ENCODE data around the gene AMFR. TPM values are rescaled to one million over a fixed set of nuclear protein-coding genes. Genes with fewer than 3 reads are reported as not detected.
A peak's percentile ranks its signal among the peaks of the same experiment; 100 is the strongest.
"Not testable (repeated sequence)": the region's sequence is repeated elsewhere in the genome, so short reads cannot be mapped to it uniquely, and the experiment has no call there.

AMFR gene
- total RNA-seq, 2 experiments from 2014 or later, result 48.8 to 51.0 TPM

DNA sequence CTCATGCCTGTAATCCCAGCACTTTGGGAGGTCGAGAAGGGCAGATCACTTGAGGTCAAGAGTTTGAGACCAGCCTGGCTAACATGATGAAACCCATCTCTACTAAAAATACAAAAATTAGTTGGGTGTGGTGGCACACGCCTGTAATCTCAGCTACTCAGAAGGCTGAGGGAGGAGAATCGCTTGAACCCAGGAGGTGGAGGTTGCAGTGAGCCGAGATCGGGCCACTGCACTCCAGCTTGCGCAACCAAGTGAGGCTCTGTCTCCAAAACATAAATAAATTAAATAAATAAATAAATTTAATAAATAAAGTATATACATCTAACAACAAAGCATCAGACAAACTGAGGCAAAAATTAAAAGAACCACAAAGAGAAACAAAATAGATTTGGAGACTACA, 49.6 kb downstream of the AMFR start:
- Mint-ChIP-seq H3K4me1 (peaks cover 13% of the 10 kb centered on the region), H3K36me3 (ENCODE audit: low read depth) (peaks cover 35% of the 10 kb centered on the region)
- H3K4me3 Mint-ChIP-seq, DNase-seq, H3K27me3 Mint-ChIP-seq, POLR2A ChIA-PET, H3K27ac Mint-ChIP-seq, H3K9me3 Mint-ChIP-seq: not testable (repeated sequence)
- CTCF ChIA-PET, result interaction anchor here (0.6 kb wide), 1 partner anchor 21 kb away, joined by 3 read pairs; no protein-coding TSS in a partner anchor

DNA sequence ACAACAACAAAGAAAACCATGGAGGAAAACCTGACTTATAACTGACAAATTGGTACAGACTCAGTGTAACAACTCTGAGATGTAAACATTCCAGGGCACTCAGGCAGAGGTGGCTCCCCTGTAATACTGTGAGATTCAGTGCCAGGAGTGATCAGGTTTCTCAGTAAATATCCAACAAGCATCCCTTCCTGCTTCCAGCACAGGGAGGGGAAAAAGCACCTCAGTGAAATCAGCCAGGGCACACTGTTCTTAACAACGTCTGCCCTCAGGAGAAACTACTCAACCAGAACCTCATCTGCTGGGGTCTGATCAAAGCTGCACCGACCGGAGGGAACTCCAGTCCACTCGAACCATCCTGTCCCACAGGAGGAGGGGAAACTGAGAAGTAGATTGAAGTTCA, 52.3 kb downstream of the AMFR start:
- Mint-ChIP-seq H3K27ac (no peak overlapping the region), H3K36me3 (ENCODE audit: low read depth) (peaks cover 14% of the 10 kb centered on the region), H3K27me3 (no peaks in the 10 kb centered on the region), H3K9me3 (no peaks in the 10 kb centered on the region), H3K4me1 (peaks cover 13% of the 10 kb centered on the region), H3K4me3 (no peak overlapping the region)
- ChIA-PET CTCF (interaction anchor here (1.0 kb wide), 1 partner anchor 17 kb away, joined by 3 read pairs; no protein-coding TSS in a partner anchor), POLR2A (no interaction called here)
- DNase-seq, result no peak

DNA sequence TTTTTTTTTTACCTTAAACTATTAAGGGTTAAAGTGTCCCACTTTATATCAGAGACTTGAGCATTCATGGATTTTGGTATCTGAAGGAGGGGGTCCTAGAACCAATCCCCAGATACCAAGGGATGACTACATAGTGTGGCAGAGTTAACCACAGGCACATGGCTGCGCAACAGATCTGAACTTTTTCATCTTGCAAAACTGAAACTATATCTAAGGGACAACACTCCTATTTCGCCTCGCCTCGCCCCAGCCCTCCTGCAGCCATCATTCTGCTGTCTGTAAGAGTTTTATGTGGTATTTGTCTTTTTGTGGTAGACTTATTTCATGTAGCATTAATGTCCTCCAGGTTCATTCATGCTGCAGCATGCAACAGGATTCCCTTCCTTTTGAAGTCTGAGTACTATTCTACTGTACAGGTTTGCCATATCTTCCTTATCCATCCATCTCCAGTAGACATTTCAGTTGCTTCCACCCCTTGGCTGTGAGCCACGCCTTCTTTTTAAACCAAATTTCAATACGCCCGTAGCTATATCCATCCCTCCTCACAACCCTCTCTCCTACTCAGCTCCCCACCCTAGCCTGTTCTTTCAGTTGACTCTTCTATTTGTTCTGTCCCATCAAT, 53.2 kb downstream of the AMFR start:
- peaks cover 13% of the 10 kb centered on the region for H3K4me1 Mint-ChIP-seq
- H3K4me3 Mint-ChIP-seq, result no peak overlapping the region
- CTCF ChIA-PET, result interaction anchor here (1.0 kb wide), 1 partner anchor 16 kb away, joined by 3 read pairs; no protein-coding TSS in a partner anchor
- no peaks in the 10 kb centered on the region for H3K9me3 Mint-ChIP-seq
- no peak for DNase-seq
- no peaks in the 10 kb centered on the region for H3K27me3 Mint-ChIP-seq
- peak overlapping the region; percentile 38 for H3K27ac Mint-ChIP-seq
- peaks cover 16% of the 10 kb centered on the region for H3K36me3 Mint-ChIP-seq (ENCODE audit: low read depth)
- POLR2A ChIA-PET, result no interaction called here

DNA sequence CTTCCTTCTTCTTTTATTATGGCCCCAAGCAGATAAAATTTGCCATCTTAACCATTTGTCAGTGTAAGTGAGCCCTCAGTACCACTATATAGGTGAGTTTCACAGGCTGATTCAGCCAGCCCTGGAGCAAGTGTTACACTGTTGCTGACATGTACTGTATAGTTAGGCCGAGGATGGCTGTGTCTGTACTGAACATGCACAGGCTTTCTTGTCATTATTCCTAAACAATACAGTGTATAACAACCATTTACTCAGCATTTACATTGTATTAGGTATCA, 53.7 kb downstream of the AMFR start:
- Mint-ChIP-seq H3K9me3 (no peaks in the 10 kb centered on the region), H3K27me3 (no peaks in the 10 kb centered on the region), H3K27ac (no peak overlapping the region), H3K4me3 (no peak overlapping the region), H3K4me1 (peaks cover 13% of the 10 kb centered on the region), H3K36me3 (ENCODE audit: low read depth) (peaks cover 18% of the 10 kb centered on the region)
- DNase-seq, result no peak
- ChIA-PET POLR2A (no interaction called here), CTCF (no interaction called here)

DNA sequence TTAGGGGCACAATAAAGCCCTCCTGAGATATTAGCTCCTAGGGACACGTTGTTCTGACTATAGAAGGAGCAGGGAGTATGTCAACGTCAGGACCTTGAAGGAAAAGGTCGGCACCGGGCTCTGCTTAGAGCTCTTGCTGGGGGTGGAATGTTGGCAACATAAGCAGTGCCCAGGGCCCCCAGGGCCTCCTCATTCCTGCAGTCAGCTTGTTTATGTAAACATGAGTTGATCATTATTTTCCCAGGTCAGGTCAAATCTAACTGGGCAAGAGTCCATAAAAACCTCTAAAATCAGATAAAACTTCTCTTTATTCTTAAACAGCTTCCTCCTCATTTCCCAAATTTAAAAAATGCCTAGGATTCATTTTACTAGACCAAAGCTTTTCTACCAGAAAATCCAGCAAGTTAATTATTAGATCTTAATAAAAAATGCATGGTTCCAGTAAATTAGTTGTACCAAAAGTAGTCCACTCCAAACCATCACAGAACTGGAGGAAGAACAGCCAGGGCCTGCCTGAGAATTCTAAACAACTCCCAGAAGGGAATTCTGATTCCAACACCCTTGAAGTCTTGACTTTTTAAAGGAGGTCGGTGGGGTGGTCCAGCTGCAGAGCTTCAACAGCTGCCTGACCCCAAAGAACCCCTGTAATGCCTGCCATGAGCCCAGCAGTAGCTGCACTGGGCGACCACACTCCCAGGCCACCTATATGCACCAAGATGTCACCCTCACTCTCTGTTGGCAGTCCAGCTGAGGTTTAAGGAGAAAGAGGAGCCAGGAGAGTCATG, 54.3 kb downstream of the AMFR start:
- ChIA-PET CTCF (interaction anchor here (1.0 kb wide), 1 partner anchor 331 kb away, joined by 4 read pairs; no protein-coding TSS in a partner anchor), POLR2A (no interaction called here)
- Mint-ChIP-seq H3K36me3 (ENCODE audit: low read depth) (peaks cover 18% of the 10 kb centered on the region), H3K9me3 (no peaks in the 10 kb centered on the region), H3K27ac (no peak overlapping the region), H3K27me3 (no peaks in the 10 kb centered on the region), H3K4me3 (no peak overlapping the region), H3K4me1 (peaks cover 13% of the 10 kb centered on the region)
- no peak for DNase-seq

DNA sequence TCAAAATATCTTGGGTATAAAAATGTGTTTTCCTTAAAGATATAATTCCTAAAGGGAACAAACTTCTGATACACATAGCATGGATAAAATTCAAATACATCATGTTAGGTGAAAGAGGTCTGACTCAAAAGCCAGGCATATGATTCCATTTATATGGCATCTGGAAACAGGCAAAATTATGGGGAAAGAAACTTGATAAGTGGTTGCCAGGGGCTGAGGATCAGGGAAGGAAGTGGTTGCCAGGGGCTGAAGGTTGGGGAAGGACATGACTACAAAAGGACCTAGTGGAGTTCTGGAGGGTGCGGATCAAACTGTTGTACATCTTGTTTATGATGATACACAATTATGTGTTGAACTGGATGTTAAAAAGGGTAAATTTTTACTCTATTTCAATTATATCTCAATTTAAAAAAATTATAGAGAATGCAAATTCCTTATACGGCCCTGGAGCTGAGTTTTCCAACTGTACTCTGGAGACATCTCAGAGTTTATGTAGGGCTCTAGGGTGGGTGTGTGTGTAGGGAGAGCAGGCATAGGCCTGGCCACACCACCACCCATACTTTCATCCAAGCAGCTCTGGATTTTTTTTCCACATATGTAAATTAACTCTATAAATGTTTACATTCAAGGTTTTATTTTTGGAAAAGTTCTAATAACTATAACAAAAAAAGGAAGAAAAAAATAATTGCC, 55.0 kb downstream of the AMFR start:
- Mint-ChIP-seq H3K4me1 (peaks cover 13% of the 10 kb centered on the region), H3K36me3 (ENCODE audit: low read depth) (peaks cover 15% of the 10 kb centered on the region), H3K4me3 (no peak overlapping the region), H3K9me3 (no peaks in the 10 kb centered on the region), H3K27me3 (no peaks in the 10 kb centered on the region), H3K27ac (no peak overlapping the region)
- ChIA-PET CTCF (interaction anchor here (1.0 to 1.9 kb wide), 2 partner anchors 14 to 332 kb away, joined by 4 to 10 read pairs; no protein-coding TSS in a partner anchor), POLR2A (no interaction called here)
- DNase-seq, result no peak

DNA sequence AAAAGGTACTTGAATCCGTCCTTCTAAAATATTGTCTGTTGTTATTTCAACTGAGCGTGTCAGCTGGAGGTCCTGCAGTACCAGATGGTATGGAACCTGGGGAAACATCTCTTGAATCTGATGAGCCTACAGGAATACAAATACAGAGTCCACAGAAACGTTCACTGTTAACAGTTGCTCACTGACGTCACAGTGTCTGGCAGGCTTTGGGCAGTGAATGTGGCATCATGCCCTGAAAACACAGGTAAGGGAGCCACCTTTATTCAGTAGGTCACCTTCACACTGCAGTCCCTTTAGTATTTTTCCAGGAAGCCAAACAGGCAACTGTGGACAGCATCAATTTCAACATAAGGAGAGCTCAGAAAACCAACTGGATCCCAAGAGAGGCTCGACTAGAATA, 56.1 kb downstream of the AMFR start:
- Mint-ChIP-seq H3K4me1 (peaks cover 13% of the 10 kb centered on the region), H3K4me3 (no peak overlapping the region), H3K36me3 (ENCODE audit: low read depth) (peaks cover 17% of the 10 kb centered on the region), H3K27me3 (no peaks in the 10 kb centered on the region), H3K9me3 (no peaks in the 10 kb centered on the region), H3K27ac (no peak overlapping the region)
- ChIA-PET CTCF (interaction anchor here (1.9 kb wide), 1 partner anchor 13 kb away, joined by 10 read pairs; no protein-coding TSS in a partner anchor), POLR2A (no interaction called here)
- no peak for DNase-seq

DNA sequence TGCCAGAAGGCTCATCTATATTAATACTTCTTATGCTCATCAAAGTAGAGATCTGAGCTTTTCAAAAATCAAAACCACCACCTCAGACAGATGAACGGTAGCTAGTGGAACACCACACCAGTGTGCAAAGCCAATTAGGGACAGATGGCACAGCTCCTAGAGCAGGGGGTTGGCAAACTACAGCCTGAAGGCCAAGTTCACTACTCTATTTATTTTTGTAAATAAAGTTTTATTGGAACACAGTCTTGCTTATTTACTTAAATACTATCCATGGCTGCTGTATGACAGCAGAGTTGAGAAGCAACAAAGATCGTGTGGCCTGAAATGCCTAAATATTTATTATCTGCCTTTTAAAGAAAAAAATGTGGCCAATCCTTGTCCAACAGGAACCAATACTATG, 56.8 kb downstream of the AMFR start:
- CTCF ChIA-PET, result interaction anchor here (1.9 kb wide), 1 partner anchor 12 kb away, joined by 10 read pairs; no protein-coding TSS in a partner anchor
- POLR2A ChIA-PET, result no interaction called here
- no peak overlapping the region for H3K27ac Mint-ChIP-seq

DNA sequence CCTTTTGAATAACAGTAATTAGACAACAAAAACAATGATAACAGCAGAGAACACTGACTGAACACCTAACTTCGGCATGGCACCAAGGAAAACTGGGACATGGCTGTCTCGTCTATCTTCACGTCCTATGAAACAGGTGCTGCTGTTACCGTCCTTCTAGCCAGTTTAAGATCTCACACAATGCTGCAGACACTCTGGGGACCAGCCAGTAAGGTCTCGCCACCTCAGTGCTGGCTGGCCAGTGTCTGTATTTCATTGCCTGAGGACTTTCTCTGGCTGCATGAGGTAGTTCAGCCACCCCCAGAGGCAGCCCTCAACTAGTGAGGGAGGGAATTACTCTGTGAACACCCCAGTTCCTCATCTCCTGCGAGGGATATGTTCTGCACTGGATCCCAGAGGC, 57.6 kb downstream of the AMFR start:
- Mint-ChIP-seq H3K27me3 (no peaks in the 10 kb centered on the region), H3K4me3 (no peak overlapping the region), H3K36me3 (ENCODE audit: low read depth) (peaks cover 16% of the 10 kb centered on the region), H3K27ac (no peak overlapping the region), H3K4me1 (peaks cover 12% of the 10 kb centered on the region), H3K9me3 (no peaks in the 10 kb centered on the region)
- POLR2A ChIA-PET, result no interaction called here
- CTCF ChIA-PET, result no interaction called here
- no peak for DNase-seq

More for the DNA sequence above, 56.8 kb downstream of the AMFR start:
- DNase-seq, result no peak
- H3K4me1 Mint-ChIP-seq, result peaks cover 13% of the 10 kb centered on the region
- no peaks in the 10 kb centered on the region for H3K9me3 Mint-ChIP-seq
- H3K27me3 Mint-ChIP-seq, result no peaks in the 10 kb centered on the region
- H3K4me3 Mint-ChIP-seq, result no peak overlapping the region
- H3K36me3 Mint-ChIP-seq (ENCODE audit: low read depth), result peaks cover 16% of the 10 kb centered on the region

DNA sequence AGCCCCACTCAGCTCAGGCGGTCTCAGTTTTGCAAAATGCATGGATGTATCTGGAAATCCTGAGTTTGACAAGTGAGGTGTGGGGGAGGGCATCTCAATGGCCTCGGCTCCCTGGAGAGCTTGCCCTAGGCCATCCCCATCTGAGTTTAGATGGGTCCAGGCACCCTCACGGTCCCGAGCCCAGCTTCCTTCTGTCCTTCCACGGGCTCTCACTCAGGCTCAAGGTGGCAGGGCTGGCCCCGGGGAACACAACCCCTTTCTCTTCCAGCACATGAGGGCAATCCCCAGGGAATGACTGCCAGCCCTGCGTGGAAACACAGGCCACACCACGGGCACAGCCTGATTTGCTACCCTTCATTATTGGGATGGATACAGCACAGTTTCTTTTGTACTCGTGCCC, 58.4 kb downstream of the AMFR start:
- peaks cover 22% of the 10 kb centered on the region for H3K36me3 Mint-ChIP-seq (ENCODE audit: low read depth)
- POLR2A ChIA-PET, result no interaction called here
- H3K9me3 Mint-ChIP-seq, result no peaks in the 10 kb centered on the region
- CTCF ChIA-PET, result interaction anchor here (0.9 kb wide), 1 partner anchor 11 kb away, joined by 3 read pairs; no protein-coding TSS in a partner anchor
- H3K4me1 Mint-ChIP-seq, result peaks cover 4% of the 10 kb centered on the region
- no peak overlapping the region for H3K4me3 Mint-ChIP-seq
- no peak overlapping the region for H3K27ac Mint-ChIP-seq
- DNase-seq, result no peak
- no peaks in the 10 kb centered on the region for H3K27me3 Mint-ChIP-seq

DNA sequence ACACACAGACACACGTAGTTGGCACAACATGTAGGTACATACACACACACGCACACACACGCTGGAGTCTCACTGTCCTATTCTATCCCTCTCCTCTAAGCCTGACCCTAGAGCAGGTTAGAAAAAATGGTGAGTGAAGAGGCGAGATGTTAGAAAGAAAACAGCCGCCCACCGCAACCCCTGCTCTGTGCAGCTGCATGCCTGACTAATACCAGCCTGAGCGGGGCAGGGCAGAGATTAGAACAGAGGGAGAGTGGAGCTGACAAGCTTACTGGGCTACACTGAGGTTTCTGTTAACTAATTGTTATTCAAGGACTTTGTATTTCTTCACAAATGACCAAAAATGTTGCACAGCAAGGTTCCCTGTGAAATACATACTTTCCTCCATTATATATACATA, 59.8 kb downstream of the AMFR start:
- no peaks in the 10 kb centered on the region for H3K9me3 Mint-ChIP-seq
- no peak for DNase-seq
- no peak overlapping the region for H3K4me3 Mint-ChIP-seq
- H3K27ac Mint-ChIP-seq, result no peak overlapping the region
- H3K36me3 Mint-ChIP-seq (ENCODE audit: low read depth), result peaks cover 26% of the 10 kb centered on the region
- POLR2A ChIA-PET, result no interaction called here
- no peaks in the 10 kb centered on the region for H3K27me3 Mint-ChIP-seq
- CTCF ChIA-PET, result interaction anchor here (1.0 kb wide), 1 partner anchor 9 kb away, joined by 7 read pairs; no protein-coding TSS in a partner anchor
- no peaks in the 10 kb centered on the region for H3K4me1 Mint-ChIP-seq

DNA sequence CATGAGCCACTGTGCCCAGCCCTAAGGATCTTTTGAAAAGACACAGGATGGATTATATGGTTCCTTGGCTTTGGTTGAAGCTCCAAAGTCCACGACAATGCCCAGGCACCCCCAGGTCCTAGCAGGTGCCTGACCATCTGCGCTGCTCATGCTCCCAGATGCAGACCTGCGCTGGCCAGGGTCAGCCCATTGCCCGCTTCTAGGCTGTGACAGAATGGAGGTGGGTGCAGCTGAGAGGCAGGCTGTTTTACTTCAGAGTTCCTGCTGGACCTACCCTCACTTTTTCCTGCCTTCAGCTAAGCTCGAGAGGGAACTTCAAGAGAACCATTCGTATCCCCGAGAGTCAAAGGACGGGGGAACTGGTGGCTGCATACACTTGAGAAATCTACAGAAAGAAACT, 60.5 kb downstream of the AMFR start:
- no peak for DNase-seq
- H3K27me3 Mint-ChIP-seq, result no peaks in the 10 kb centered on the region
- no peaks in the 10 kb centered on the region for H3K9me3 Mint-ChIP-seq
- CTCF ChIA-PET, result interaction anchor here (1.0 kb wide), 1 partner anchor 9 kb away, joined by 7 read pairs; no protein-coding TSS in a partner anchor
- POLR2A ChIA-PET, result interaction anchor here (0.9 kb wide), 1 partner anchor 10 kb away, joined by 3 read pairs; no protein-coding TSS in a partner anchor
- H3K36me3 Mint-ChIP-seq (ENCODE audit: low read depth), result peaks cover 26% of the 10 kb centered on the region
- no peak overlapping the region for H3K27ac Mint-ChIP-seq
- H3K4me3 Mint-ChIP-seq, result no peak overlapping the region
- no peaks in the 10 kb centered on the region for H3K4me1 Mint-ChIP-seq
